Tongue (tissue), 2 donors: ENCODE data around the gene HP1BP3. TPM values are rescaled to one million over a fixed set of nuclear protein-coding genes. Genes with fewer than 3 reads are reported as not detected.
"Not testable (repeated sequence)": the region's sequence is repeated elsewhere in the genome, so short reads cannot be mapped to it uniquely, and the experiment has no call there.

Source experiments
- DNase-seq: peaks from one replicate; pipeline ENCODE4 v3.0.0-alpha.2; 2015
- total RNA-seq: library from RNA; depleted of rRNA; stranded (reverse); fragments of >200 nt; gene quantifications from one replicate; pipeline ENCODE4 v1.2.3, GENCODE V29; 2014

Gene HP1BP3
- total RNA-seq, 1 donor from 2014 or later = 287 TPM

DNA sequence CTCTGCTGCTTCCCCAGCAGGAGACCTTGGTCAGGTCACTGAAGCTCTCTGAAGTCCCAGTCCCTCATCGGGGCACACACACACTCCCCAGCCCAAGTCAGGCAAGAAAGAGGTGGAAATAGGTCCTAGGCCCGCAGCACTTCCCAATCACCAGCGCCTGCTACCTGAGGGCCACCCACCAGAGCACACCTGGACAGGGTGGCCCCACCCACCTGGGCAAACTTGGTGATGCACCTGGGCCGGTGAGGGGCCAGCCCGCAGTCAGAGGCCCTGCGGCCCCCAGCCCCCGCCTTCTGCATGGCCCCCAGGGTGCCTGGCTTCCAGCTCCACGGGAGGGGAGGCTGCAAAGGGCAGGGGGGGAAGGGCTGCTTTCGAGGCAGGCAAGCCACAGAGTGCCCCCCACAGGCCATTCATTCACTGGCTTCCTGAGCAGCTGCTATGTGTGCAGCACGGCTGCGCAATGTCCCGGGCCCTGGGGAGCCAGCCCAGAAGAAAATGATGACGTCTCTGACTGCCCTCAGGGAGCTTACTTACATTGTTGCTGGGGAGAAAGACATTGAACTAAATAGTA, 59.3 kb downstream of the HP1BP3 start:
- no peak for DNase-seq

DNA sequence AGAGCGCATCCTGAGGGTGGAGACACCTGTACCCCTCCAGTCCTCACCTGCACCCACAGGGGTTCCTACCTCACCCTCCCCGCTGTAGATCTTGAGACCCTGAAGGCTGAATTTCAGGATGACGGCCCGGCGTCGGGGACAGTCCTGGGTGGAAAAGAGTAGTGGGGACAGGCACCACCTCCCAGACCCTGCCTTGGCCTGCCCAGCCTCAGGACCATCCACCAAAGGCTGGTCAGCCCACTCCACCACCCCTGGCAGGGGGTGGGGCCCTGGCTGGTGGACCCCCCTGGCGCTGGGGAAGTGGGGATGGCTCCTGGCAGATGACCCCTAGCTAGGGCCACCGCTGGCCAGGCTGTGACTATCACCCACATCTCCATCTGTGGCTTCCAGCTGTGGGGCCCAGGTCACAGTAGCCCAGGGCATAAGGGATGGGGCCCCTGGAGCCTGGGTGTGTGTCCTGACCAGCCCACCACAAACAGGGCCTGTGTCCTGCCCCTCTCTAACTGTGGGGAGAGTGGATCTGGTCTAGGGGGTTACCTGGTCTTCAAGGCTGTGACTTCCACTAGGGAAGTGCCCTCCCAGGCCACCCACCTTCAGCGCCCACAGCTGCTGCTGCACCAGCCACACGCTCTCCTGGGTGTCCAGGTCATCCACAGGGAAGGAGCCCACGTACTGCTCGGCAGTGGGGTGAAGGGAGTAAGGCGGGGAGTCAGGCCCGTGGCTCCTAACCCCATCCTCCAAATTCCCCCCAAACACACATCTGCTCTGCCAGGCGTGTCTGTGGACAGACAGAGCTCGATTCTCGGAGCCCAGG, 60.0 kb downstream of the HP1BP3 start:
- DNase-seq = no peak

DNA sequence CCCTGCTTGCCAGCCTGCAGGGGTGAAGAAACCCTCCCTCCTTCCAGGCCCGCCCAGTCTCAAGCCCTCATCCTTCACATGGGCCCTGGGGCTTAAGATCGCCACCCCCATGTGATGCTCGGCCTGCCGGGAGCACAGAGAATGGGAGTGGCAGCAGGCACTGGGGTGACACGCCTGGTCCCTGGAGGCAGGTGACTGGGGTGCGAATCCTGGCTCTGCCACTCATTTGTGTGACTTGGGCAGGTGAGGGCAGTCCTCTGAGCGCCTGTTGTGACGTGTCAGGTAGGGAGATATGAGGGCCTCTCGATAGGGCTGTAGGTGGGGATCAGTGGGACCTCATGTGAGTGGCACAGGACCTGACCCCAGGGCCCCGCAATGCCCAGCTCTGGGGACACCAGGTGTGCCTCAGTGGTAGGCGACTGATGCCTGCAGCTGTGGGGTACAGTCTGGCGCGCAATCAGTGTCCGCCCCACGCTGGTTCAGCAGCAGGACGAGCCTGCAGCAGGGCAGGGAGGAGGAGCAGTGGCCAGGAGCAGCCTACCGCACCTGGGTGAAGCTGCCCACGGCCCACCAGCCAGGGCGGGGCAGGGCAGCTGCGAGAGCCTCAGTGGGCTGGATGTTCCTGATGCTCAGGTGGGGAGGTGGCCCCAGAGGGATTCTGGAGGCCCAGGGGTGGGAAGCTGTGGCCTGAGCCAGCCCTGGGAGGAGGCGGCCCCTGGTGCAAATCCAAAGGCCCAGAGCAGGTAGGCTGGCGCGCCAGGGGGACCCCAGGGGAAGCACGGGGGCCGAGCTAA, 60.8 kb downstream of the HP1BP3 start:
- no peak for DNase-seq

DNA sequence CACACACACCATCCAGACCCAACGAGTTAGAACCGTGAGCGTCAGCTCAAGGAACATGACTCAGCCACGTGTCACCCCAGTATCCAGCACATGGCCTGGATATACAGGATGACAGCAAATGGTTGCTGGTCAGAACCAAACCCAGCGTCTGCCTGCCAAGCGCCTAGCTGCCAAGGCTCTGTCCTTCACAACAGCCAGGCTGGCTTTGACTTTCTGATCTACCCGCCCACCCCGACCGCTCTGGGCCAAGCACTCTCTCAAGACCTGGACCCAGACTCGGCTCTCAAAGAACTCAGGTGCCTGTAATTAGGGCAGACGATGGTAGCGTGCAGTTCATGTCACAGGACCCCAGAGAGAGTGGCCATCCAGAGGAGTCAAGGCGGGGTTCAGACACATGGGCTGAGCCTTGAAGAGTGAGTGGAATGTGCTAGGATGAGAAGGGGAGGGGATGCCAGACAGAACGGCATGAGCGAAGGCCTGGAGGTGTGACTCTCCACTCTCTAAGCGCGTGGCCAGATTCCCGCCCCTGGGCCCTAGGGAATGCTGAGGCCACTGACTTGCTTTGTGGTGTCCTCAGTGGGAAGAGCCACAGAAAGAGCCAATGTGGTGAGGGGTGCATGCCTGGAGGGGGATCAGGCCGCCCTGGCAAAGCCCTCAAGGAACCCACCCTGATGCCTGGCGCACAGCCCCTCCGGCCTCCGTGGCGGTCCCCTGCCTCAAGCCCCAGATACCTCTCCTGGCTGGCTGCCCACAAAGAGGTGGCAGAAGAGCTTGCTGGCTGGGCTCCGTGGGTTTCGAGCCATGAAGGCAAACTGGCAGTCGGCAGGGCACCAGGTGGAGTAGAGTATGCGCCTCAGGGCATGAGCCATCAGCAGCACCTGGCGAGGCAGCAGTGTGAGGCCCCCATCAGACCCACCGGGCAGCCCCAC, 61.7 kb downstream of the HP1BP3 start:
- DNase-seq = no peak

DNA sequence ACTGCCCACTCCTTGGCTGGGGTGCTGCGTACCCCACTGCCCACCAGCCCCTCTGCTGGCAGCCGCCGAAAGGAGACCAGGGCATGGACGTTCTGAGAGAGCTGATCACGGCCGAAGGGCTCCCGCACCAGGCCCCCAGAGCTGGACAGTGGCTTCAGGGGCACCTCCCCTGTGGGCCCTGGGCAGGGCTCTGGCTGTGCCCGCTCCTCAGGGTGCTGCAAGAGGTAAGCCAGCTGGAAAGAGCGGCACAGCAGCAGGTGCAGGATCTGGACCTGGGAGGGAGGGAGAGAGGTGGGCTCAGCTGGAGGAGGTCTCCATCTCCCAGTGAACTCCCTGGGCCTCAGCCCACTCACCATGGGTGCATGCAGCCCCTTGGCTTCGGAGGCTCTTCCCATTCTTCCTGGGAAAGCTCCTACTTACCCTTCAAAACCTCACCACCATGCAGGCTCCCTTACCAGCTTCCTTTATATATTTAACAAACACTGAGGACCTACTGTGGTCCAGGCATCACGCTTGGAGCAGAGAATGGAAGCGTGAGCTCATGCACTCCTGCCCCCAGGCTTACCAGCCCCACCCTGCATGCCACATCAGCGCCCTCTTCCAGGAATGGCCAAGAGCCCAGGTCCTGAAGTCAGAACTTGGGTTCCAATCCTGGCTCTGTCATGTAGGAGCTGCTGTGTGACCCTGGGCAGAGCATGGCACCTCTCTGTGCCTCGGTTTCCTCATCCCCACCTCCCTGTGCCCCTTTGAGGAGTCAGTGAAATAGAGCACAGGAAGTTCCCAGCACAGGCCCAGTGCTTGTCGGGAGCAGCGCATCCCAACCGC, 62.5 kb downstream of the HP1BP3 start:
- no peak for DNase-seq

DNA sequence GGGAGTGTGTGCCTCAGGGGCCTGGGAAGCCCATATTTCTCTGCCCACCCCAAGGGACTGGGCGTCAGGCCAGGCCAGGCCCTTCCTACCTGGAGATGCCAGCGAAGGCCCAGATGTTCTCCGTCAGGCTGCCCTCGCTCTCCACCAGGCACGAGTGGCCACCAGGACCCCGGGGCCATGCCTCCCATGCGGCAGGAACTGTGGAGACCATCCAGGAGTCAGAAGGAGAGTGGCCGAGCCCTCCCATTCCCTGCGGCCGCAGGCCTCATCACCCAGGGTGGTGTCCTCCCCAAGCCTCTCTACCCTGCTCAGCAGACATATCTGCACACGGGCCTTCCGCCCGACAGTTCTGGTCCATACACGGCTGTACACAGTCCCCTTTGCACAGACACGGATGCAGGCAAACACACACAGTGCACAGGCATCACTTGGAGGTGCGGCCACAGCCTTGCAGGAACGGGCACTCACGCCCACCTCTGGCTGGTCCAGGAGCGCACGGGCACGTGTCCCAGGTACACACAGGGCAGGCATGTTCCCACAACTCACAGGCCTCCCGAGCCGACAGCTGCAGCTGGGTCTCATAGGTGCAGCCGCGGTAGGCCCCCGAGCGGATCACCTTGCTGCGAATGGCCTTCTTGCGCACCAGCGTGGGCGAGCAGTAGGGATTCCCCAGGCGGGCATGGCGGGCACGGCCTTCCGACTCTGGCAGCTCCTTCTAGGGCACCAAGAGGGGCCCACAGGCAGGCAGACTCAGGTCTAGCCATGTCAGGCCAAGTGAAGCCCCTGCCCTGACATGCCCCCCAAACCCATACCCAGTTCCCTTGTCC, 63.4 kb downstream of the HP1BP3 start:
- DNase-seq = no peak

DNA sequence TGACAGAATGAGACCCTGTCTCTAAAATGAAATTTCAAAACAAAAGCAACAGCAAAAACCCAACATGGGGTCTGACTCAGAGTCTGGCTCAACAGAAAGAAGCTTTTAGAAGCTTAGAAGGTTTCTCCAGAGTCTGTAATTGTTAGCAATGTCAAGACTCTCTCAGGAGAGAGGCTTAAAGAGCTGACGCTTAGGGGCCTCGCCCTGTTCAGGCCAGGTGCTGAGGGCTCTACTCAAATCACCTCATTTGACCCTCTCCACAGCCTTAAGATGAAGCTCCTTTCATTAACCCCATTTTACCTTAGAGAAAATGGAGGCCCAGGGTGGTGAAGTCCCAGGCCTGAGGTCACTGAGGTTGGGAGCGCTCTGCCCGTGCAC, 64.0 kb downstream of the HP1BP3 start:
- no peak for DNase-seq

DNA sequence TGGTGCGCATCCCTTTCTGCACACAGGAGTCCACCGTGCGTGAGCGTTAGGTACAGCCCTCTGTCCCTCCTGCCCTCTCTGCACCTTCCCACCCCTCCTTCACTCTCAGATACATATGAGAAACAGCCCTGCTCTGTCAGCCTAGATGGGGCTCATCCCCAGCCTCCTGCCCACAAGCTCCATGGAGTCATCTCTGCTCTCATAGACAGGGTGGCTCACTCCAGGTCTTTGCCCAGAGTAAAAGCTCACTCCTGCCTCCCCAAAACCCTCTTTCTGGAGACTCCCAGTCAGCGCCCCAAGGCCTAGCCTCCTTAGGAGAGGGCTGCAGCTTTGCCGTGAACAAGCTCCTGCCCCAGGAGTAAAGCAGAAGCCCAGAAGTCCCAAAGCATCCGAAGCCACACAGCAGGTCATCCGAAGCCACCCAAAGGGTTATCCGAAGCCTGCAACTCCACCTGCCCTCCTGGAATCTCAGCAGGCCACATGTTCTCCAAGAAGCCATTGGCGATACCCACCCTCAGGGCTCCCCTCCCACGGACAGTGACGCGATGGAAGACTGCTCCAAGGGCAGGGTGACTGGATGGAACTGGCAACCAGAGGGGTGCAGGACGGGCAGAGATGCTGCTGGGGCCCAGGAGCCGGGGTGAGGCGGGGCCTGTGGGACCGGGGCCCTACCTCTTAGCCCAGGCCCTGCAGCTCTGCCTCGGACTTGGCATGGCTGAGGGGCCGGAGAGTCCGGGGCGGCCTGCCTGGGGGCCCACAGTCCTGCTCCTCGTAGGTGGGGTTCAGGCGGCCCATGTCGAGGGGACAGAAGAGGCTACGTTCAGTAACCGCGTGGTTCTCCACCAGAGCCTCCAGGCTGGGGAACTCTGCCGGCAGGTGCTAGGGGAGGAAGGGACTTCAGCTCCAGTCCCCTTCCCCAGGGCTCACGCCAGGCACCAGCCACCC, 65.7 kb downstream of the HP1BP3 start:
- no peak for DNase-seq

DNA sequence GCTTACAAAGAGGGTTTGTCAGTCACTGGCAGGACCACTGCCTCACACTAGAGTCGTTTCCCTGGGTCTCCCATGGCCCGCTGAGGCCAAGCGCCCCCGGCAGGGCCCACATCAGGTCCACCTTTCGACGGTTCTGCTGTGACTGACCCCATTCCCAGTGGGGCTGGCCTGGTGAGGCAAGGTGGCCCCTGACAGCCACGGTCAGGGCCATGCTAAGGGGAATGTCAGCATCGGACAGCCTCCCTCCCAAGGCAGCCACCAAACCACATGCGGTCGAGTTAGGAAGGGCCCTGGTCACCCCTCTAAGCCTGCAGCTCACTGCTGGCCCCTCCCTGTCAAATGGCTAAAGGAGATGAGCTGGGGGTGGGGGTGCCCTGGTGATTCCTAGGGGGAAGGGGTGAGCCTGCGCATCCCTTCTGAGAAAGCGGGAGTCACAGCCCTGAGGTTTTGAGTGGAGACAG, 66.4 kb downstream of the HP1BP3 start:
- DNase-seq = no peak

DNA sequence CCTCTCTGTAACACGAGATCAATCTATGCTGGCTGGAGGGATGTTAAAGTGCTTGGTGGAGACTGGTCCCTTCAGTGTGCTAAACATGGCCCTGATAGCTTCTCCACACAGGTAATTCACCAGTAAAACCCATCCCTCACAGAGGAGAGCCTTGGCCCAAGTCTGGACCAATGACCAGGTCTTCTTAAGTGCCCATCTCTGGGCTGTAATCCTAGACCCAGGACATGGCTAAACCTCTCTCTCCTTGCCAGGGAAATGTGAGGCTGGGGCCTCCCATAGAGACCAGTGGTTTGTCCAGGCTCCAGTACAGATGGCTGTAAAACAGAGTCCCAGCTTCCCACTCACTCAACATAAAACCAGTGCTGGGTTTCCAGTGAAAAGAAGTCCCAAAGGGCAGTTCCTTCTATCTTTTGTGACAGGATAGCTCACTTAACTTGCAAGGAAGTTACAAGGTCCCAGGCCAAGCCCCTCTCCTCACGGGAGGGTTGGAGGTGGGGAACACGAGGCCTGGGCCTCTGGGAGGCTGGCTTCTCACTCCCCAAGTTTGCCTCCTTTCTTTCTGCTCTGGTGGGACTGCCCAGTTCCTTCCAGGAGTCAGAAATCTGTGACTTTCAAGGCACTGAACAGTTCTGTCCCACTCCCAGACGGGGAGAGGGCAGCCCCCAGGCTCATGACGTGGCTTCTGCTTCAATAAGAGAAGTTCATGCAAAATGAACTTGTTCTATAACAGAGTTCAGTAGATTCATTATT, 67.1 kb downstream of the HP1BP3 start:
- DNase-seq = no peak

DNA sequence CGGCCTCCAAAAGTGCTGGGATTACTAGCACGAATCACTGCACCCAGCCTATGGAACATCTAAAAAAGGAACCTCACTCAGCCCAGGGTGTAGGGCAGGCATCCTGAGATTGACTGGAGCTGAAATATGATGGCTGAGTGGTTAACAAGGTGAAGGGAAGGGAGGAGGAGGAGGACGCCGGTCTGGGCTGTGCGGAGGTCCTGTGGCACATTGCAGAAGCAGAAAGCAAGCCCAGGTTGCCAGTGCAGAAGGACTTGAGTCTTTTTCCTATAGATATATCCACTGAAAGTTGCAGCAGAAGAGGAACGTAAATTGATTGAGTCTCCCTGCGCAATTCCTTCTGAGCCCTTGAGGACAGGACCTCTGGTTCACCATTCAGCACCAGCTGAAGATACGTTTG, 67.8 kb downstream of the HP1BP3 start:
- no peak for DNase-seq

DNA sequence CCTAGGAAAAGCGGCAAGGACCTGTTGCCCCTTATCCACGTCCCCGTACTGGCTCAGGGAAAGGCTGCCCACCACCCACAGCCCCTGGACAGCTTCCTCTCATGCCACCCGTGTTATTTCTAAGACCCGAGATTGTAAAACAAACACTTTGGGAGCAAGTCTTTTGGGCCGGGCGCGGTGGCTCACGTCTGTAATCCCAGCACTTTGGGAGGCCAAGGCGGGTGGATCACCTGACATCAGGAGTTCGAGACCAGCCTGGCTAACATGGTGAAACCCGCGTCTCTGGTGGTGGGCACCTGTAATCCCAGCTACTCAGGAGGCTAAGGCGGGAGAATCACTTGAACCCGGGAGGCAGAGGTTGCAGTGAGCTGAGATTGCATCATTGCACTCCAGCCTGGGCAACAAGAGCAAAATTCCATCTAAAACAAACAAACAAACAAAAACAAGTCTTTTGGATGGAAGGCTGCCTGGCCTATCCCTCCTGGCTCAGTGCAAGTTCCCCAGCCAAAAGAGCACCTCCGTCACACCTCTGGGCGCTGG, 68.7 kb downstream of the HP1BP3 start:
- DNase-seq = not testable (repeated sequence)

DNA sequence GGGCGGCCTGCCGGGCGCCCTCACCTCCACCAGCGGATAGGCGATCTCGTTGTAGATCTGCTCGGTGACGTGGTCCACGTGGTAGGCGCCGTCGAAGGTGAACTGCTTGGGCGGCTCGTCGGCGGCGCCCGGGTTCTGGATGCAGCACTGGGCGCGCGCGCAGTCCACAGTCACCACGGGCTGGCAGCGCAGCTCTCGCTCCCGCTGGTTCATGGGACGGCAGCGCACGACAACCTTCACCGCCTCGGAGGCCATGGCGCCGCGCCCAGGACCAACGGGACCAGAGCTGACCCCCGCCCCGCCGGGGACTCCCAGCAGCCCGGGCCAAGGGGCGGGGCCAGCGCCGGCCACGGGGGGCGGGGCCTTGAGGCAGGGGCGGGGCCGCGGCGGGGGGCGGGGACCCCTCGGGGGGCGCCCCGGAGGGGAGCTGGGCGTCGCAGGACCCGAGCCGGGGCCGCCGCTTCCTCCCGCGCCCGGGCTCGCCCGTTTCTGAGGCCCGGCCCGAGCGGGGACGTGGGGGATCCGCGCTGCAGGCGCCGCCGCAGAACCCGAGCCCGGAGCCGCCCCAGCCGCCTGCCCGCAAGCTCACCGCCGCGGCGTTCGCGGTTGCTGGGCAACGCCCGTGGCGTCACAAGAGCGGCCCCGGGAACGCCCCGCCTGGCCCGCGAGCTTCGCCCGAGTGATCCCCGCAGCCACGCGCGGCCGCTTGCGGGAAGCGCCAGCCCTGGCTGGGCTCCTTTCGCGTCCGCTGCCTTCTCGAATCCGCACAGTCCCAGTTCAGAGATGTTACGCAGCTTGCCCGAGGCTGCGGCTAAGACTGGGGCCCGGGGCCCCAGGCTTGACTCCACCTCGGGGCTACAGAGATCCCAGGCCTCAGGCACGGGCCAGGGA, 69.4 kb downstream of the HP1BP3 start, which contains the start of gene KIF17:
KIF17 (minus strand) TSS at position 556 of the 891 bp plus-strand sequence; CDS start at position 255, 301 bp downstream.
- DNase-seq = peak; percentile 79

DNA sequence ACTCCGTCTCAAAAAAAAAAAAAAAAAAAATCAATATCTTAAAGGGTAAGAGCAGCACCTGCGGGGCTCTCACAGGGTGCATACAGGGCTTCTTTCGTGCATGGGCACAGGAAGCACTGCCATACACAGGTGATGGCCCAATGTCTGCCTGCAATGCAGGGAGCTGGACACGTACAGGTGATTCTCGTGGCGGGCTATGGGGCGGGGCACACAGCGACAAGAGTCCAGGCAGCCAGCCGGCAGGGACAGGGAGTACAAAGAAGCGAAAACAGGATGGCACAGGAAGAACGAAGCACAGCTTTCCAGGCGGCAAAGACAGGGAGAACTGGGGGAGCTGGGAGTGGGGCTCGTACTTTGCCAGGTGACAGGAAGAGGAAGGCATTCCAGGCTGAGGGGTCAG, 70.9 kb downstream of the HP1BP3 start:
- DNase-seq = no peak

DNA sequence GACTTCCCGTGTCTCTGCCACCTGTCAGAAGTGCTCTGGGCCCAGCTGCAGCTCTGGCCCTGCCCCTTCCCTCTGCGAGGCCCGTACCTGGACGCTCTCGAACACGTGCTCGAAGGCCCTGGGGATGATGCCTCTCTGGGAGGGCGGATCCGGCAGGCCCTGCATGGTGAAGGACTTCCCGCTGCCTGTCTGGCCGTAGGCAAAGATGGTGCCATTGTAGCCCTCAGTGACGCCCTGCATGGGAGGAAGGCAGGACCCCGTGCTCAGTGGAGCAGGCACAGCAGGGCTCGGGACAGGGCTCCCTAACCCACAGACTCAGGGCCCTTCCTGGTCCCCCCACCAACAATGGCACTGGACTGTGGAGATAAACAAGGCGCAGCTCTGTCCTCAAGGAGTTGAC, 71.7 kb downstream of the HP1BP3 start:
- DNase-seq = no peak

DNA sequence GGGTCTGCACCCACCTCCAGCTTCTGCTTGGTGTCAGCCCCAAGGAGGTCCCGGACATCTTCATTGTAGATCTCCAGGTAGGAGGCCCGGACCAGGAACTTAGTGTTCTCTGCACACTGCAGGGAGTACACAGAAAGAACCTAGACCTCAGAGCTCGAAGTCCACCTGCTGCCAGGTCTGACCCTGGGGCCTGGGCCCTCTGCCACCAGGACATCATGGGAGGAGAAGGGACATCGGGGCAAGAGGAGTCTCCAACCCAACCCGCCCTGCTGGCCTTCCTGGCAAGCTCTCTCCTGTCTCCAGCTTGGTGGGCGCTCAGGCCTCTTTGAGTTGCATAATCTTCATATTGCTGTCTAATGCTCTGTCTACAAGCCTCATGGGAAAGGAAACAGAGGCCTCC, 73.7 kb downstream of the HP1BP3 start:
- no peak for DNase-seq

DNA sequence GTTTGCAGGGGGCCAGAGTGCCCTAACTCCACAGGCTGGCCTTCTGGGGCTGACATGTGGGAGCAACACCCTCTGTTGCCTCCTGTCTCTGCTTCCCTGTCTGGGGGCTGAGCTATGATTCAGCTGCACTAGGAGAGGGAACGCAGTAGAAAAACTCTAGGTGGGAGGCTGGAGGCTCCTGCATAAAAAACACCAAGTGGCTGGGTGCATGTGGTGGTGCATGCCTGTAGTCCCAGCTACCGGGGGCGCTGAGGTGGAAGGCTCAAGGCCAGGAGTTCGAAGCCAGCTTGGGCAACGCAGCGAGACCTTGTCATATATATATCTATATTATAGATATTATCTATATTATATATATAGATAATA, 74.9 kb downstream of the HP1BP3 start:
- DNase-seq = no peak
